NCI-H524 (cell line): Measurements from ENCODE around the gene NLK.
"Not testable (repeated sequence)": the region's sequence is repeated elsewhere in the genome, so short reads cannot be mapped to it uniquely, and the experiment has no call there.

Experiments used
- DNase-seq, 2 experiments: peaks; one replicate each; lab custom pipeline; 2025; lab: John Stamatoyannopoulos, UW

NLK gene

GRCh38 chr17:28072936-28073533 is 30.6 kb downstream of the NLK start:
- peak in 1 of 2 experiments; percentile 17 for DNase-seq

GRCh38 chr17:28074010-28074409 is 31.5 kb downstream of the NLK start:
- DNase-seq = no peak

GRCh38 chr17:28076144-28076543 is 33.7 kb downstream of the NLK start:
- no peak for DNase-seq

- DNase-seq = not testable (repeated sequence)
These were observed 34.7 kb downstream of the NLK start for GRCh38 chr17:28077140-28077539.

- DNase-seq = no peak
These were observed 36.1 kb downstream of the NLK start for GRCh38 chr17:28078341-28079229.

- DNase-seq = no peak
These were observed 39.0 kb downstream of the NLK start for GRCh38 chr17:28081467-28081866.

- no peak for DNase-seq
These were observed 43.3 kb downstream of the NLK start for GRCh38 chr17:28085766-28086165.

GRCh38 chr17:28086519-28086918 is 44.0 kb downstream of the NLK start:
- DNase-seq = no peak

- DNase-seq = no peak
These were observed 45.3 kb downstream of the NLK start for GRCh38 chr17:28087743-28088142.

GRCh38 chr17:28090551-28090950 is 48.1 kb downstream of the NLK start:
- no peak for DNase-seq

- no peak for DNase-seq
These were observed 49.6 kb downstream of the NLK start for GRCh38 chr17:28092088-28092487.

- DNase-seq = no peak
These were observed 51.7 kb downstream of the NLK start for GRCh38 chr17:28093999-28094716.

- DNase-seq = no peak
These were observed 54.3 kb downstream of the NLK start for GRCh38 chr17:28096756-28097155.

GRCh38 chr17:28097254-28097653 is 54.8 kb downstream of the NLK start:
- no peak for DNase-seq

GRCh38 chr17:28097901-28098300 is 55.4 kb downstream of the NLK start:
- DNase-seq = no peak

GRCh38 chr17:28098591-28098990 is 56.1 kb downstream of the NLK start:
- not testable (repeated sequence) for DNase-seq

- peak in 1 of 2 experiments; percentile 65 for DNase-seq
These were observed 57.8 kb downstream of the NLK start for GRCh38 chr17:28100251-28100650.

GRCh38 chr17:28100936-28101335 is 58.5 kb downstream of the NLK start:
- no peak for DNase-seq

GRCh38 chr17:28101919-28102318 is 59.4 kb downstream of the NLK start:
- no peak for DNase-seq

- DNase-seq = no peak
These were observed 63.0 kb downstream of the NLK start for GRCh38 chr17:28105501-28105900.

GRCh38 chr17:28110184-28110583 is 67.7 kb downstream of the NLK start:
- DNase-seq = no peak

GRCh38 chr17:28112181-28112580 is 69.7 kb downstream of the NLK start:
- DNase-seq = no peak

- DNase-seq = no peak
These were observed 70.1 kb downstream of the NLK start for GRCh38 chr17:28112606-28113005.
